Sciatic nerve (tissue), 2 donors: Measurements from ENCODE around the gene NCKAP5. TPM values are rescaled to one million over a fixed set of nuclear protein-coding genes. Genes with fewer than 3 reads are reported as not detected.
A peak's percentile ranks its signal among the peaks of the same experiment; 100 is the strongest.

Source experiments
- ATAC-seq: fragments of 200-7000 bp; cut with Tn5 transposase; one replicate; pipeline ENCODE4 v1.9.1; 2020; ENCODE audit warnings: mild to moderate bottlenecking, moderate library complexity
- DNase-seq: peaks from one replicate; pipeline ENCODE4 v3.0.0-alpha.2; 2020; ENCODE audit warnings: low spot score
- intact Hi-C: fragments of 100-400 bp; cut with DNase I; formaldehyde crosslinking; loops from one replicate; pipeline ENCODE4 v1.14.2; 2022
- total RNA-seq: library from RNA; stranded (reverse); fragmentation: NEBNext Ultra II Directional; extraction: Animal tissue kit (Norgen Biotek cat#: 25700); gene quantifications from one replicate; pipeline ENCODE4 v1.2.1, GENCODE V29; 2021
- donor health status: DM: no; HTN: no; CAD: no.
- donor health status: DM: no; HTN: no; CAD: no.

The NCKAP5 gene
- total RNA-seq, 1 donor from 2014 or later: 10.5 TPM

GRCh38 chr2:133442393-133442792 lies 125.9 kb downstream of the NCKAP5 start:
- ATAC-seq: no peak

DNA sequence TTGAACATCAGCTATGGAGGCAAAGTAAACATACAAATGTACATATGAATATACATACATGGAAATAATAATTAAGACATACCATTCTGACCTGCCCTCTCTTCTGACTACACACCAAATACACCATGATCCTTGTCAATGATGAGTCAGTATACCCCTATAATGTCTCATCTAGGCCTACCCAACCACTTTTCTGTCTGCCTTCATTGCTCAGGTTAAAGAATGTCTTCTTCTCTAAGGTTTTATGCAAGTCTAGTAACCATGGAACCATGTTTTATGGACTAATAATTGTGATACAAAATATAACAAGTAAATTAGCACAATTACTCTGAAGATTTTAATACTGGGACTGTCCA lies 128.7 kb downstream of the NCKAP5 start:
- DNase-seq (no peak), ATAC-seq (no peak)
- intact Hi-C loops: no loop called here

More at GRCh38 chr2:133442393-133442792, 125.9 kb downstream of the NCKAP5 start:
- intact Hi-C loops: no loop called here
- DNase-seq: no peak

DNA sequence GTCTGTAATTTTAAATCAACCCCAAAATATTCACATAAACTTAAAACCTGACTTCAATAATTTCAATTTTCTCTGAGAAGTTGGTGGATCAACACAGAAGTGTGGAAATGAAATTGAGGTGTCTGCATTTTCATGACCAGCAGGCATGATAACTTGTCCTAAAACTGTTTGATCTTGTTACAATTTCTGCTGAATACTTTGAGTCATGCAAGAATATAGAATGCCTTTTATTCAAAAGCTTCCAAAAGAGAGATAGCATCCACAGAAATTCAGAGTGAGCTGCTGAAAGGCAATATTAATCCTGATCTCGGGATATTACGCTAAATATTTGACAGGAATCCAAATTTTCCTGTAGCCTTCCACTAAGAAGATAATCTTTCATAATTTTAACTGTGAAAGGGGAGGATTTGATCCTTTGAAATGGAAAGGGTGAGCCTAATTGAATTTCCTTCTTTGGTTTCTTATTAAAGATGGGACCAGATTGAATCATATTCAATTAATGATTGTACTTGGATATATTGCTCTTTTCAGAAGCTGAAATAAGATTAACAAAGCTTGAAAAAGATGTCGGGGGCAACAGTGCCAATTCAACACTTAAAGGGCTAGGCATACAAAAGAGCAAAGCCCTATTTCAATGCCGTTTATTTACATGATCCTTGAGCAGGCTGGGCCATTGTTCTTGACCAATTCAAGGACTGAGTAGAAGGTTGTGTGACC lies 129.3 kb downstream of the NCKAP5 start:
- intact Hi-C loops: no loop called here
- ATAC-seq: no peak
- DNase-seq: no peak

DNA sequence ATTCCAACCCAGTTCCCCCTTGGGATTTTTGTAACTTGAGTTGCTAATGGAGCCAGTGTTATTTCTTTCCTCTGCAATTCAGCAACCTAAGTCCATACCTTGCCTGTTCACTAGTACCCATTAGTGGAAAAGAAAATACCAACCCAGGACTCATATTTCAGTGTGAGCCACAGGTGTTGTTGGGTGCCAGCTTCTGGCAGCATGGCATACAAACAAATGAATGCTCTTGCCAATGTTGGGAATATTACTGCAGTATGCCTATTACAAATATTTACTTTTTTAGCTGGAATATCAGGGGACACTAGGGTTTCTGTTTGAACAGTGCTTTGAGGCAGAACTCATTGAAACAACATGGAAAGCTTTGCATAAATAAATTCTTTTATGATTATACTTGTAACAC lies 130.2 kb downstream of the NCKAP5 start:
- intact Hi-C loops: no loop called here
- DNase-seq: no peak
- no peak for ATAC-seq

- DNase-seq: no peak
- ATAC-seq: peak; percentile 58
- intact Hi-C loops: no loop called here
These were observed 130.8 kb downstream of the NCKAP5 start for GRCh38 chr2:133437492-133437891.

DNA sequence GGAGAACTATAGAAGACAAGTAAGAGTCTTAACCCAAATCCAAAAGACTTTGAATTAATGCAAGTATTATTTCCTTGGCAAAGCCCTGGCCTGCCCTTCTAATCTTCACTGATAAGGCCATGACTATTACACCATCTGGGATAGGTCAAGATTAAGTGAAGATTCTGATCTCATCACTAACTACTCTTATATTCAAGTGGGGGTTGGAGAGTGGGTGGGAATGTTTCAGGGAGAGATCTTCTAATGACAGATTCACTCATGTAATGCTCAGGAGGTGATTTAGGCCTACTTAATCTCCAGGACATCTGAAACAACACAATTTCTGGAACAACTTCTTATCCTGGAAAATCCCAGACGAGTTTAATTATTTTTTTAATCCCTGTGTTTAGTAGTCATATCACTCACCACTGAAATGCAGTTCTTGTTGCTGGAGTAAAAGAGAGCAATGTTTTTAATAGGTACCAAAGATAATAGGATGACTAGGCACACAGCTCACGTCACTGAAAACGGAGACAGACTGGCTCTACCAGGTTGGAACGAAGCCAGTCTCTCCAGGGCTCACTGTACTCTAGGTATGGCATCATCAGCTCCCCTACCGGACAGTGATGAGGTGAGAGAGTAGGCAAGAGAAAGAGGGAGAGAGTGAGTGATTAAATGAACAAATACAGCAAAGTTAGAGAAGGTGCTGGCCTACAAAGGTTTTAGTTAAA lies 133.1 kb downstream of the NCKAP5 start:
- intact Hi-C loops: no loop called here
- no peak for ATAC-seq
- DNase-seq: no peak

DNA sequence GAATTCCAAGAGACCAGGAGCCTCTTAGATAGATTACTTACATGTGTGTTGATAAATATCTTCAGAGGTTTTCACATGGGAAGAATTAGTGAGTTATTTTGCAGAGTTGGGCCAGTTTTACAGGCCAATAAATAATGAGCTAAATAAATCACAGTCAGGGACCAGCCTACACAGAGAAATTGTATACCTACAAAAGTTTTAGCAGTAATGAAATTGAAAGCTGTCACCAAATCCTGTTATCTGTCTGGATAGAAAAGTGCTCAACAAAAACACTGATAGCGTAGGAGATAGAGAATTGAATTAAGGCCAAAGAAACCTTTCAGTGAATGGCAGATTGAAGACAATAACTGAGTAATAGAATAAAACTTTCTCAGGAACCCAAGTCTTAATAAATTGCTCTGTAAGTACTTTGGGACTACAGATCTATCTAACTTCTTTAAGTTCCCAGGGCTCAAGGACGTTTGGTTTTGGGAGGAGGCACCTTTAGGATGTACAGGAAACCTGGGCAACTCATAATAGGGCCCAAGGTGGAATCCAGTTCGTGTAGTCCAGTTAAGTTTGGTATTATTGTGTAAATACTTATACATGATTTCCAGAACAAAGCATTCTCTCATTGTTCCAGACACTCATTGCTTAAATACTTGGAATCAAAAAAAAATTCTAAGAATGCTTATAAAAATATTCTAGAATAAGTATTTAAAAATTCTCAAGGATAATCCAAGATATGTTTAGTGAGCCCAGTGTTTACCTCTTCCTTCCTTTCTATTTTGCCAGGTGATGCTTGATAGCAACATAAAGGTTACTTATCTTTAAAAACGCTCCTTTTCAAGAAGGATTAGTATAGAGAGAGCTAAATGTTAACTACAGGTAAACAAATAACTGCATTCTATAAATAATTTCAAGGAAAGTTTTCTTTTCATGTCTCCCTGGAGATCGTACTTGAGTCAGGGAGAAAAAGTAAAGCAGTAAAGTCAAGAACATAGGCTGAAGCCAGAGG lies 134.5 kb downstream of the NCKAP5 start:
- DNase-seq (no peak), ATAC-seq (no peak)
- intact Hi-C loops: no loop called here

DNA sequence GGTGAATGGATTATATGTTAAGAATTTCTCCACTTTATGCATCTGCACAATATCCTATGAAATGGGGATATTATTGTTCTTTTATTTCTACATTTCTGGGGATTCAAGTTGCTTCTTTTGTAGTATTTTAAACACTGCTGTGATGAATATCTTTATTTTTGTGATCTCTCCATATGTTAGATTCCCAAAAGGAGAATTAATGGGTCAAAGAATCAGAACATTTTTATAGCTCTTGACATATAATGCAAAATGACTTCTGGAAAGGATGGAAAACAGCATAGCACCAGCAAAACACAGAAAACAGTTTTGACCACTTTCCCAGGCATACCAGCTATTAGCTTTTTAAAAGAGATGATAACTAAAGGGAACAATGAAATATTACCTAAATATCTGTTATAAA lies 135.5 kb downstream of the NCKAP5 start:
- intact Hi-C loops: no loop called here
- ATAC-seq (no peak), DNase-seq (no peak)

- intact Hi-C loops: no loop called here
- ATAC-seq: no peak
- DNase-seq: no peak
These were observed 137.0 kb downstream of the NCKAP5 start for GRCh38 chr2:133431289-133431688.

GRCh38 chr2:133426791-133427190 lies 141.5 kb downstream of the NCKAP5 start:
- intact Hi-C loops: no loop called here
- ATAC-seq (no peak), DNase-seq (no peak)

- DNase-seq (no peak), ATAC-seq (no peak)
- intact Hi-C loops: no loop called here
These were observed 142.7 kb downstream of the NCKAP5 start for GRCh38 chr2:133425612-133426011.

GRCh38 chr2:133424876-133425275 lies 143.4 kb downstream of the NCKAP5 start:
- ATAC-seq (no peak), DNase-seq (no peak)
- intact Hi-C loops: no loop called here

DNA sequence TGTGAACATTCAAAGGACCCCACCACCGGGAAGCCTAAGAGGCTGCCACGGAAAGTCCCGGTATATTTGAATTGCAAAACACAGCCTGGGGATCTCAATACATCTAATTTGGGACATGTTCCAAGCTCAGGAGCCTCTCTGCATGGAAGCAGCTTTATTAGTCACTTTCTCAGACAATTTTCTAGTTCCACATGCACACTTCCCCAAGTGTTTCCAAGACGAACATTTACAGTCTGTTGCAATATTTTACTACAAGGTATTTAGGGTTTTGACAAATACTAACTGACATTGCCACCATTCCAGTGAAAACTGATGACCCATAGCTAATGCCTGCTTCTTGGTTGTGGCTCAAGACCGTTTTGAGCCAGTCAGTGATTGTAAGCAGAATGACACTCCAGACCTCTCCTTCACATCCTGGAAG lies 145.3 kb downstream of the NCKAP5 start:
- DNase-seq: no peak
- intact Hi-C loops: no loop called here
- no peak for ATAC-seq

GRCh38 chr2:133421516-133422324 lies 146.5 kb downstream of the NCKAP5 start:
- no peak for DNase-seq
- peak; percentile 40 for ATAC-seq
- intact Hi-C loops: no loop called here

DNA sequence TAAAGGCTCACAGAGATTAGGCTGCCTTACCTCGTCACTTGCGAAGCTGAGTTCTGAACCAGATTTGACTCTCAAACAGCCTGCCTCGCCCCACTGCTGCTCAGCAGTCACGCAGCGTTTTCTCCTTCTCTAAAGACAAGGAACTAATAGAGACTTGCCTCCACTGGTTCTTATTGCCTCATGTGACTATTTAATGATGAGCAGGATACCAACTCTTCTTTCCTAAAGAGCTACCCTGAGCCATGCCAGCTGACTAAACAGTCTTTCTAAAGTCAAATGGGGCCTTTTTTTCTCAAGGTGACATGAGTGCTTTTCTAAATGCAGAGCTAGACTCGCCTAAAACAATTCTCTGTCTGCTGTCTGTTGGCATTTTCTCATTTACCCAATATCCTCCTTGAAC lies 147.5 kb downstream of the NCKAP5 start:
- DNase-seq: no peak
- intact Hi-C loops: no loop called here

DNA sequence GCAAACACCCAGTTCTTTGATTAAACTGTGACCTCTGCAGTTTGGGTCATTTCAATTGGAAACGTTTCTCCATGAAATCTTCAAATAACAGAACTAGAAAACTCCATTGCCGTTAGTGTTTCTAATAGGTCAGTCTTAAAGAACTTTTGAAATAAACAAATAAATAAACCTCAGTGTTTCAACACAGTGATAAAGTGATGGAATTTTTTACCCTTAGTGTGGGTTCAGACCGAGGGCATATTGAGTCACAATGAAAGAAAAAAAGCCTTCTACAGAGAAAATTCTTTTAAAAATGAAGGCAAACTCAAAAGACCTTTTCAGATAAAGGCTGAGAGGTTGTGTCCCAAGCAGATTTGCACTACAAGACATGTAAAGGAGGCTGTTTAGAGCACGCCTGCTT lies 149.6 kb downstream of the NCKAP5 start:
- ATAC-seq (peak; percentile 49), DNase-seq (no peak)
- intact Hi-C loops: no loop called here

More for the DNA sequence above, 147.5 kb downstream of the NCKAP5 start:
- ATAC-seq: no peak

- DNase-seq: no peak
- intact Hi-C loops: no loop called here
- ATAC-seq: no peak
These were observed 150.2 kb downstream of the NCKAP5 start for GRCh38 chr2:133418021-133418420.

GRCh38 chr2:133417415-133417814 lies 150.8 kb downstream of the NCKAP5 start:
- DNase-seq (no peak), ATAC-seq (no peak)
- intact Hi-C loops: no loop called here

GRCh38 chr2:133416736-133417135 lies 151.5 kb downstream of the NCKAP5 start:
- intact Hi-C loops: no loop called here
- no peak for DNase-seq
- peak; percentile 51 for ATAC-seq
